GM21390 (cell line): ENCODE data around the gene RPRD2.

ENCODE experiments used
- ATAC-seq: cut with Tn5 transposase; IDR thresholded peaks from one replicate; pipeline ENCODE4 v1.9.1; 2021; ENCODE audit not compliant: unreplicated experiment

The RPRD2 gene

DNA sequence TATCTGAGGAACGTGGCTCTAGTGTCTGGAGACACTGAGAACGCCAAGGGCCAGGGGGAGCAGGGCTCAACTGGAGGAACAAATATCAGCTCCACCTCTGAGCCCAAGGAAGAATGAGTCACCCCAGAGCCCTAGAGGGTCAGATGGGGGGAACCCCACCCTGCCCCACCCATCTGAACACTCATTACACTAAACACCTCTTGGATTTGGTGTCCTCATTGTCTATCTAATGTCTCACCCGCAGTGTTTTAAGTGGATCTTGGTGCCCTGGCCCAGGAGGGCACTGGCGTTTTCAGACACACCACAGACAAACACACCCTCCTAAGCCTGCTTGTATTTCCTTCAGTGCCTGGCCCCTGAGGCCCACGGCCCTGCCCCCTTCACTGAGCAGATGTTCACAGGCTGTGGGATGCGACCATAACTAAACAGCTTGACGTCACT, 149.4 kb downstream of the RPRD2 start:
- ATAC-seq = no peak

- no peak for ATAC-seq
Observed at GRCh38 chr1:150514260-150514659, 150.3 kb downstream of the RPRD2 start.

GRCh38 chr1:150514913-150515327, 151.0 kb downstream of the RPRD2 start:
- no peak for ATAC-seq

- peak; percentile 94 for ATAC-seq
Observed at GRCh38 chr1:150515328-150516049, 151.5 kb downstream of the RPRD2 start, which contains the start of gene FALEC. FALEC (plus strand) TSS chr1:150515752.

- ATAC-seq = no peak
Observed at GRCh38 chr1:150516050-150516591, 152.2 kb downstream of the RPRD2 start.

DNA sequence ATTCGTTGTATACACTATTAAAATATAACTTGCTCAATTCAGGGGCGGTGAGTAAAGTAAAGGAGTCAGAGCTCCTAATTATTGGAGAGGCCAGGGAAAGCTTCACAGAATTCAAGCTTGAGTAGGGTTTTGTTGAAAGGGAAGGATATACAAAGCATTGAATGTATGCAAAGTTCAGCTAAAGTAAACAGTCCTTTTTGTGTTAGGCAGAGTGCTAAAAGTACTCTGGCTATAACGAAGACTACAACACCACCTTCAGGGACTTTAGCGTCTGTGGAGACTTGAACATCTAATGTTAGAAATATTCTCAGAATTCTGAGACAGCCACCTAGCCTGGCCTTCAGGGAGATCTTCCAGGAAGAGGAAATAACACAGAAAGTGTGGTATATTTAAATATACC, 152.7 kb downstream of the RPRD2 start:
- ATAC-seq = no peak

- ATAC-seq = no peak
Observed at GRCh38 chr1:150521196-150521968, 157.4 kb downstream of the RPRD2 start.

- no peak for ATAC-seq
Observed at GRCh38 chr1:150525348-150525747, 161.4 kb downstream of the RPRD2 start.
